ENCODE measurements around the gene FSTL4. TPM values are rescaled to one million over a fixed set of nuclear protein-coding genes. Genes with fewer than 3 reads are reported as not detected.

The FSTL4 gene
- total RNA-seq, 4 donors from 2014 or later, result 0.27 TPM; not detected in 3

- Histone ChIP-seq H3K9me3 (no peaks in the 10 kb centered on the region), H3K4me1 (no peaks in the 10 kb centered on the region), H3K27ac (no peak overlapping the region), H3K27me3 (no peaks in the 10 kb centered on the region), H3K36me3 (no peaks in the 10 kb centered on the region), H3K4me3 (no peak overlapping the region)
- intact Hi-C loops (cut with DNase I; ENCODE audit: low total_unique reads) (no loop called here), in situ Hi-C loops (cut with MboI; ENCODE audit: low pct_ligation_motif_present in 1 of 4, low pct_unique_long_range_greater_than_20kb in 1 of 4, low sequenced_read_pairs in 3 of 4) (no loop called here)
- WGBS, 2 donors (ENCODE audit: low coverage in 1 of 2), result 91 to 94% methylated on average over 3 of the region's 3 CpGs
- TF ChIP-seq POLR2A (IDR thresholded peaks at IDR 0.05) (no peak), CTCF (IDR thresholded peaks at IDR 0.05) (no peak), POLR2AphosphoS5 (IDR thresholded peaks at IDR 0.05) (no peak), EP300 (IDR thresholded peaks at IDR 0.05; ENCODE audit: low read depth) (no peak)
- no peak for DNase-seq
Measured at GRCh38 chr5:133163839-133164238, 448.5 kb downstream of the FSTL4 start.

- no peak overlapping the region for H3K4me3 ChIP-seq
- no peak overlapping the region for H3K27ac ChIP-seq
- no peak for DNase-seq
- intact Hi-C loops (cut with DNase I; ENCODE audit: low total_unique reads), result no loop called here
- TF ChIP-seq POLR2AphosphoS5 (IDR thresholded peaks at IDR 0.05) (no peak), EP300 (IDR thresholded peaks at IDR 0.05; ENCODE audit: low read depth) (no peak), CTCF (IDR thresholded peaks at IDR 0.05) (no peak), POLR2A (IDR thresholded peaks at IDR 0.05) (no peak)
- H3K27me3 ChIP-seq, result no peaks in the 10 kb centered on the region
- in situ Hi-C loops (cut with MboI; ENCODE audit: low pct_ligation_motif_present in 1 of 4, low pct_unique_long_range_greater_than_20kb in 1 of 4, low sequenced_read_pairs in 3 of 4), result no loop called here
- WGBS, 2 donors (ENCODE audit: low coverage in 1 of 2), result 84 to 100% methylated on average over 1 of the region's 1 CpG
- no peaks in the 10 kb centered on the region for H3K4me1 ChIP-seq
- no peaks in the 10 kb centered on the region for H3K36me3 ChIP-seq
- no peaks in the 10 kb centered on the region for H3K9me3 ChIP-seq
Measured at GRCh38 chr5:133159543-133159942, 452.8 kb downstream of the FSTL4 start.

- WGBS, 2 donors (ENCODE audit: low coverage in 1 of 2), result 65 to 67% methylated on average over 3 to 4 of the region's 4 CpGs
- Histone ChIP-seq H3K27ac (no peak overlapping the region), H3K27me3 (no peaks in the 10 kb centered on the region), H3K9me3 (no peaks in the 10 kb centered on the region), H3K4me1 (no peaks in the 10 kb centered on the region), H3K36me3 (no peaks in the 10 kb centered on the region), H3K4me3 (no peak overlapping the region)
- DNase-seq, result no peak
- in situ Hi-C loops (cut with MboI; ENCODE audit: low pct_ligation_motif_present in 1 of 4, low pct_unique_long_range_greater_than_20kb in 1 of 4, low sequenced_read_pairs in 3 of 4) (no loop called here), intact Hi-C loops (cut with DNase I; ENCODE audit: low total_unique reads) (no loop called here)
- TF ChIP-seq EP300 (IDR thresholded peaks at IDR 0.05; ENCODE audit: low read depth) (no peak), CTCF (IDR thresholded peaks at IDR 0.05) (no peak), POLR2A (IDR thresholded peaks at IDR 0.05) (no peak), POLR2AphosphoS5 (IDR thresholded peaks at IDR 0.05) (no peak)
Measured at GRCh38 chr5:133155326-133155969, 456.9 kb downstream of the FSTL4 start.

GRCh38 chr5:133154274-133155075, 457.9 kb downstream of the FSTL4 start:
- 60 to 83% methylated on average over 1 to 12 of the region's 12 CpGs for WGBS, 2 donors (ENCODE audit: low coverage in 1 of 2)
- in situ Hi-C loops (cut with MboI; ENCODE audit: low pct_ligation_motif_present in 1 of 4, low pct_unique_long_range_greater_than_20kb in 1 of 4, low sequenced_read_pairs in 3 of 4) (no loop called here), intact Hi-C loops (cut with DNase I; ENCODE audit: low total_unique reads) (no loop called here)
- no peak for DNase-seq
- Histone ChIP-seq H3K9me3 (no peaks in the 10 kb centered on the region), H3K4me1 (no peaks in the 10 kb centered on the region), H3K27me3 (no peaks in the 10 kb centered on the region), H3K4me3 (no peak overlapping the region), H3K27ac (no peak overlapping the region), H3K36me3 (no peaks in the 10 kb centered on the region)
- TF ChIP-seq CTCF (IDR thresholded peaks at IDR 0.05) (no peak), EP300 (IDR thresholded peaks at IDR 0.05; ENCODE audit: low read depth) (no peak), POLR2A (IDR thresholded peaks at IDR 0.05) (no peak)

All from transverse colon (tissue), 4 donors.